ENCODE data around the gene LMO4. TPM values are rescaled to one million over a fixed set of nuclear protein-coding genes. Genes with fewer than 3 reads are reported as not detected.
A peak's percentile ranks its signal among the peaks of the same experiment; 100 is the strongest.

LMO4 gene
- total and polyA plus RNA-seq, 10 of the 15 experiments (the other 5 are each of a cell fraction or from before 2014, with no cell fraction given): 3.8 to 76.6 (median 20.7) TPM

- Histone ChIP-seq H3K27me3 (replicated peaks in 1 of 2; ENCODE audit: control insufficient read depth in 2 of 2, insufficient read depth in 2 of 2, low read length in 1 of 2) (no peaks in the 10 kb centered on the region; a peak in 3 of 4 replicates), H3K27ac (ENCODE audit: control insufficient read depth, insufficient read depth) (no peak overlapping the region), H3K4me1 (ENCODE audit: control insufficient read depth, insufficient read depth, low read length) (no peaks in the 10 kb centered on the region; the same call in 1 of the 2 replicates), H2AFZ (ENCODE audit: control insufficient read depth, low read depth, low read length) (no peak overlapping the region), H3K4me2 (ENCODE audit: control insufficient read depth, insufficient read depth) (no peak overlapping the region), H3K79me2 (ENCODE audit: control insufficient read depth, insufficient read depth, low read length) (no peaks in the 10 kb centered on the region), H3K9ac (ENCODE audit: control insufficient read depth, insufficient read depth, low read length) (no peak overlapping the region), H3K9me3 (replicated peaks; ENCODE audit: control insufficient read depth, insufficient read depth, low read length) (no peaks in the 10 kb centered on the region), H3K4me3 (no peak overlapping the region), H4K20me1 (ENCODE audit: control insufficient read depth, insufficient read depth) (no peaks in the 10 kb centered on the region), H3K36me3 (ENCODE audit: control insufficient read depth in 2 of 2, insufficient read depth in 2 of 2, low read length in 1 of 2) (no peaks in the 10 kb centered on the region)
- ATAC-seq: peak; percentile 47; the same call in 2 of the 3 replicates
- DNase-seq (ENCODE audit: low read depth, low spot score): no peak
- ChIA-PET RAD21 (ENCODE audit: unreplicated experiment) (no interaction called here), POLR2A (no interaction called here), CTCF (no interaction called here), SMC1A (ENCODE audit: uncharacterized antibody, unreplicated experiment) (no interaction called here)
- peak; percentile 13 for FAIRE-seq
- in situ Hi-C loops (cut with MboI): no loop called here
- intact Hi-C loops (cut with micrococcal nuclease; ENCODE audit: unreplicated experiment): no loop called here
- 8% methylated on average over 5 of the region's 5 CpGs for WGBS (ENCODE audit: insufficient coverage, insufficient replicate concordance, low lambda C conversion rate, missing lambda C conversion rate)
- no TSS peak for BruUV-seq (replicated peaks)
- TF ChIP-seq HDAC2 (IDR thresholded peaks at IDR 0.05) (no peak), SPI1 (IDR thresholded peaks at IDR 0.05; ENCODE audit: borderline replicate concordance, insufficient read depth, low read depth, low read length) (peak; percentile 35; the same call in 1 of the 2 replicates)
These were observed 10.5 kb upstream of the LMO4 start for GRCh38 chr1:87318056-87318650.

GRCh38 chr1:87318806-87319205 lies 9.9 kb upstream of the LMO4 start:
- Histone ChIP-seq H3K4me2 (ENCODE audit: control insufficient read depth, insufficient read depth) (no peak overlapping the region), H3K9ac (ENCODE audit: control insufficient read depth, insufficient read depth, low read length) (no peak overlapping the region), H3K9me3 (replicated peaks; ENCODE audit: control insufficient read depth, insufficient read depth, low read length) (no peaks in the 10 kb centered on the region), H2AFZ (ENCODE audit: control insufficient read depth, low read depth, low read length) (no peak overlapping the region), H3K4me1 (ENCODE audit: control insufficient read depth, insufficient read depth, low read length) (no peaks in the 10 kb centered on the region; the same call in 1 of the 2 replicates), H3K27me3 (replicated peaks in 1 of 2; ENCODE audit: control insufficient read depth in 2 of 2, insufficient read depth in 2 of 2, low read length in 1 of 2) (no peaks in the 10 kb centered on the region; a peak in 3 of 4 replicates), H3K36me3 (ENCODE audit: control insufficient read depth in 2 of 2, insufficient read depth in 2 of 2, low read length in 1 of 2) (no peaks in the 10 kb centered on the region), H3K4me3 (no peak overlapping the region), H4K20me1 (ENCODE audit: control insufficient read depth, insufficient read depth) (no peaks in the 10 kb centered on the region), H3K79me2 (ENCODE audit: control insufficient read depth, insufficient read depth, low read length) (no peaks in the 10 kb centered on the region), H3K27ac (ENCODE audit: control insufficient read depth, insufficient read depth) (no peak overlapping the region)
- POLR2A ChIA-PET: no interaction called here
- in situ Hi-C loops (cut with MboI): no loop called here
- SMC1A ChIA-PET (ENCODE audit: uncharacterized antibody, unreplicated experiment): no interaction called here
- DNase-seq (ENCODE audit: low read depth, low spot score) (no peak), FAIRE-seq (no peak), ATAC-seq (no peak)
- CTCF ChIA-PET: no interaction called here
- BruUV-seq (replicated peaks): no TSS peak
- RAD21 ChIA-PET (ENCODE audit: unreplicated experiment): no interaction called here
- intact Hi-C loops (cut with micrococcal nuclease; ENCODE audit: unreplicated experiment): no loop called here
- WGBS (ENCODE audit: insufficient coverage, insufficient replicate concordance, low lambda C conversion rate, missing lambda C conversion rate): 0% methylated on average over 1 of the region's 1 CpG
- TF ChIP-seq IRF5 (IDR thresholded peaks at IDR 0.05; ENCODE audit: borderline replicate concordance): no peak
- TF ChIP-seq TCF7 (IDR thresholded peaks at IDR 0.05; ENCODE audit: borderline replicate concordance): no peak
- TF ChIP-seq POU2F2 (IDR thresholded peaks at IDR 0.05; ENCODE audit: borderline replicate concordance, low read depth, low read length): no peak
- TF ChIP-seq PML (IDR thresholded peaks at IDR 0.05; ENCODE audit: low read length): no peak
- TF ChIP-seq RAD51 (IDR thresholded peaks at IDR 0.05): no peak
- no peak for TF ChIP-seq ZNF592 (IDR thresholded peaks at IDR 0.05)
- no peak for TF ChIP-seq EGR1 (IDR thresholded peaks at IDR 0.05; ENCODE audit: borderline replicate concordance in 1 of 2, low read depth in 2 of 2, low read length in 2 of 2)
- TF ChIP-seq RELB (IDR thresholded peaks at IDR 0.05; ENCODE audit: low read depth): no peak
